Lung (tissue), 12 donors: ENCODE data around the gene PRR3. TPM values are rescaled to one million over a fixed set of nuclear protein-coding genes. Genes with fewer than 3 reads are reported as not detected.
A peak's percentile ranks its signal among the peaks of the same experiment; 100 is the strongest.

Experiments
- ATAC-seq: fragments of 200-7000 bp; cut with Tn5 transposase; one replicate; pipeline ENCODE4 v1.9.1; 2020; ENCODE audit warnings: moderate number of reproducible peaks; ENCODE audit not compliant: insufficient read depth, low FRiP score
- DNase-seq, 3 donors: peaks; one replicate each; pipeline ENCODE4 v3.0.0-alpha.2; 2013 to 2017
- H3K27ac ChIP-seq, 2 donors: one replicate each; pipeline ENCODE4 v1.5.1; 2013; ENCODE audit warnings: mild to moderate bottlenecking in 2 of 2, moderate library complexity in 2 of 2, control low read depth in 1 of 2, inconsistent platforms in 1 of 2, low read depth in 1 of 2, low read length in 1 of 2
- H3K27me3 ChIP-seq, 3 donors: one replicate each; pipeline ENCODE4 v1.5.1; 2013; ENCODE audit warnings: low read length in 2 of 3; ENCODE audit not compliant: control insufficient read depth in 3 of 3, insufficient read depth in 3 of 3
- H3K36me3 ChIP-seq, 4 donors: one replicate each; pipeline ENCODE4 v1.5.1; 2013; ENCODE audit warnings: low read length in 4 of 4, mild to moderate bottlenecking in 1 of 4, moderate library complexity in 1 of 4; ENCODE audit not compliant: control insufficient read depth in 4 of 4, insufficient read depth in 4 of 4
- H3K4me1 ChIP-seq, 5 donors: one replicate each; pipeline ENCODE4 v1.5.1; 2013; ENCODE audit warnings: low read length in 5 of 5, mild to moderate bottlenecking in 2 of 5, moderate library complexity in 1 of 5; ENCODE audit not compliant: control insufficient read depth in 5 of 5, insufficient read depth in 5 of 5
- H3K4me3 ChIP-seq: one replicate; pipeline ENCODE4 v1.5.1; 2013; ENCODE audit warnings: mild to moderate bottlenecking, control low read depth, moderate library complexity
- H3K9ac ChIP-seq, 2 donors: one replicate each; pipeline ENCODE4 v1.5.1; 2013; ENCODE audit warnings: low read length in 2 of 2, control low read depth in 1 of 2; ENCODE audit not compliant: insufficient read depth in 1 of 2
- H3K9me3 ChIP-seq, 4 donors: one replicate each; pipeline ENCODE4 v1.5.1; 2013; ENCODE audit warnings: low read length in 3 of 4, mild to moderate bottlenecking in 1 of 4, moderate library complexity in 1 of 4; ENCODE audit not compliant: control insufficient read depth in 4 of 4, insufficient read depth in 3 of 4
- WGBS, 2 donors: extraction: QIAGEN DNeasy Blood & Tissue Kit; methylation state at CpG; one replicate each; pipeline ENCODE4 v1.1.7; 2013; 5-methylcytosine and 5-hydroxymethylcytosine counted together
- polyA plus RNA-seq, 2 donors: library from polyadenylated mRNA; stranded (reverse); fragments of 200-250 nt; gene quantifications; one replicate each; pipeline ENCODE4 v1.2.1, GENCODE V29; 2013
- total RNA-seq, 2 donors: library from RNA; depleted of rRNA in 1 of 2; stranded (reverse); fragments of >200 nt in 1 of 2; gene quantifications; one replicate each; pipeline ENCODE4 v1.2.1, GENCODE V29; 2014 to 2021
- TF ChIP-seq, protein P1 (sequence below): IDR thresholded peaks from 2 replicates; pipeline ENCODE4 v1.5.1; 2012; ENCODE audit warnings: mild to moderate bottlenecking; ENCODE audit errors: control extremely low read depth, extremely low read depth
- donor health status: control.
- donor health status: control.
- donor health status: Bipolar disorder and iron deficiency.
- donor health status: healthy.
- donor health status: DM: yes; HTN: yes; CAD: no.

The PRR3 gene
- total and polyA plus RNA-seq, 4 donors, result 8.4 to 11.5 (median 9.8) TPM

DNA sequence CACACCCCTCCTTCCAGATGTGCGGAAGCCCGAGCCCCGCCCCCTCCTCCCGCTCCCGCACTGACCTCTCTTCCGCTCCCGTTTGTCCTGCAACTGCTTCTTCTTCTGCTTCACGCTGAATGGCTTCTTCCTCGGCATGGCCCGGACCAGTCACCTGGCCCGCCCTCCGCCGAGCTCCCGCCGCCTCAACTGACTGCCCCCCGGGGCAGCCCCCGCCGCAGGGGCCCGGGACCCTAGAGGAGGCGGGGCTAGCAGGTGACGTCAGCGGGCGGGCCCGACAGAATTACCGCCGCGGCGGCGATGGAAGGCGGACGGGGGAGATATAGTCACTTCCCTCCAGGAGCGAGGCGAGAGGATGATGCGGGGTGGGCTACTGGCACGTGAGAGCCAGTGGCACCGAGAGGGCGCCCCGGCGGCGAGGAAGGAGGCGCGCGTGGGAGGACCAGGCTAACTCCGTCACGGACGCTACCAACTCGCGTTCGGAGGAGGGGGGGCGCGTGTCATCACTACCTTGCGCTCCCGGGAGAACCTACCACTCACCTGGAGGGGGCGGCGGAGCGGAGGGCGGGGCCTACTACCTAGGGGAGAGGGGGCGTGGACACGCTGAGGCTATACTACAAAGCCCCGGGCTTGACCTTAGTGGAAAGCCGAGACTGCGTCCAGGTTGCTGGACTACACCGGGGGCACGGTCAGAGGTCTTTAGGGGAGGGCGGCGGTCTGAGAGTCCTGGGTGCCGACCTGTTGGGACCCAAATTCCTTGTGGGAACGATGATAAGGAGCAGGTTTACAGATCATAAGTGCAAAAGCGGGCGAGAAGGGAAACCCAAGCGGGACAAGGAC is 809 bp upstream of the PRR3 start, which contains the start of gene GNL1:
Gene GNL1 (minus strand): TSS at position 424 of the 840 bp plus-strand sequence. CDS start 286 bp downstream, at position 138.
- Histone ChIP-seq H3K4me1 (peaks cover 0 to 19% (median 5%) of the 10 kb centered on the region in 5 donors), H3K4me3 (peak within 1 kb of the TSS; percentile 95), H3K36me3 (peaks cover 5 to 32% (median 21%) of the 10 kb centered on the region in 4 donors), H3K27ac (peak within 1 kb of the TSS; percentile 93 to 100), H3K27me3 (no peaks in the 10 kb centered on the region), H3K9me3 (no peaks in the 10 kb centered on the region), H3K9ac (peak within 1 kb of the TSS; percentile 86 to 97)
- DNase-seq (peak; percentile 93 to 94 (median 93)), ATAC-seq (peak; percentile 90)
- 1% methylated on average over 66 to 71 of the region's 71 CpGs for WGBS, 2 donors
- TF ChIP-seq, protein P1, sequence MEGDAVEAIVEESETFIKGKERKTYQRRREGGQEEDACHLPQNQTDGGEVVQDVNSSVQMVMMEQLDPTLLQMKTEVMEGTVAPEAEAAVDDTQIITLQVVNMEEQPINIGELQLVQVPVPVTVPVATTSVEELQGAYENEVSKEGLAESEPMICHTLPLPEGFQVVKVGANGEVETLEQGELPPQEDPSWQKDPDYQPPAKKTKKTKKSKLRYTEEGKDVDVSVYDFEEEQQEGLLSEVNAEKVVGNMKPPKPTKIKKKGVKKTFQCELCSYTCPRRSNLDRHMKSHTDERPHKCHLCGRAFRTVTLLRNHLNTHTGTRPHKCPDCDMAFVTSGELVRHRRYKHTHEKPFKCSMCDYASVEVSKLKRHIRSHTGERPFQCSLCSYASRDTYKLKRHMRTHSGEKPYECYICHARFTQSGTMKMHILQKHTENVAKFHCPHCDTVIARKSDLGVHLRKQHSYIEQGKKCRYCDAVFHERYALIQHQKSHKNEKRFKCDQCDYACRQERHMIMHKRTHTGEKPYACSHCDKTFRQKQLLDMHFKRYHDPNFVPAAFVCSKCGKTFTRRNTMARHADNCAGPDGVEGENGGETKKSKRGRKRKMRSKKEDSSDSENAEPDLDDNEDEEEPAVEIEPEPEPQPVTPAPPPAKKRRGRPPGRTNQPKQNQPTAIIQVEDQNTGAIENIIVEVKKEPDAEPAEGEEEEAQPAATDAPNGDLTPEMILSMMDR, result no peak

DNA sequence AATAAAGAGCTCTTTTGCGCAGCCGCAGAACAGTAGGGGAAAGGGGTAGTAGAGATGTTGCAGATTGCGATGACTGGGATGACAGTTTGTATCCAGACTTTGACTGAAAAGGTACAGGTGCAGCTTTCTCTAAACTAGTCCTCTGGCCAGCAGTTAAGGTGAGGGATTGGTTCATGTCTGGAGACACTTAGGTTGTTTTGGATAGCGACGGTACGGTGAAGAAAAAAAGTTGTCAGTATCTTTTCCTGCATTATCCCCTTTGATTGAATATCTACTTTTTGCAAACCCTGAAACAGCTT is 537 bp downstream of the PRR3 start:
- DNase-seq (no peak), ATAC-seq (no peak)
- Histone ChIP-seq H3K9ac (peak overlapping the region; percentile 86 to 97), H3K27me3 (no peaks in the 10 kb centered on the region), H3K4me1 (peaks cover 0 to 19% (median 5%) of the 10 kb centered on the region in 5 donors), H3K4me3 (peak overlapping the region; percentile 95), H3K27ac (peak overlapping the region; percentile 93 to 100), H3K36me3 (peaks cover 7 to 26% (median 20%) of the 10 kb centered on the region in 4 donors), H3K9me3 (no peaks in the 10 kb centered on the region)
- 1 to 8% methylated on average over 6 of the region's 6 CpGs for WGBS, 2 donors
- TF ChIP-seq, protein P1, result no peak

DNA sequence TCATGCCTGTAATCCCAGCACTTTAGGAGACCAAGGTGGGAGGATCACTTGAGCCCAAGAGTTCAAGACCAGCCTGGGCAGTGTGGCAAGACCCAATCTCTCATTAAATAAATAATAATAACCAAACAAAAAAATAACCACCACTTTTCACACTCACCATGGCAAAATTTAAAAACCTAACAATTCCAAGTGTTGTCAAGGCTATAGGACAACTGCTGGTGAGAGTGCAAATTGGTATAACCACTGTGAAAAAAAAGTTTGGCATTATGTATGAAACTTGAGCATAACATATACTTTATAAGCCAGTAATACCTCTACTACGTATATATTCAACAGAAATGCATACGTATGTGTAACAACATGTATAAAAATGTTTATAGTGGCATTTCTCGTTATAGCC is 3.8 kb downstream of the PRR3 start:
- Histone ChIP-seq H3K36me3 (peaks cover 8 to 13% (median 8%) of the 10 kb centered on the region in 4 donors), H3K9ac (no peak overlapping the region), H3K27ac (no peak overlapping the region), H3K9me3 (no peaks in the 10 kb centered on the region), H3K27me3 (no peaks in the 10 kb centered on the region), H3K4me3 (no peak overlapping the region), H3K4me1 (peaks cover 0 to 10% (median 4%) of the 10 kb centered on the region in 5 donors)
- ATAC-seq (no peak), DNase-seq (no peak)
- TF ChIP-seq, protein P1, result no peak
- WGBS, 2 donors, result 96 to 98% methylated on average over 3 of the region's 3 CpGs
